SK-N-MC (cell line): ENCODE data around the gene ADA.

Source experiments
- EZH2 ChIP-seq: fragments of 200-600 bp; sonication (generic); IDR thresholded peaks from one replicate; pipeline ENCODE4 v1.6.1; 2017; ENCODE audit warnings: antibody characterized with exemption
- FOXP2 ChIP-seq: optimal IDR thresholded peaks from 2 replicates; pipeline ENCODE3; 2011; ENCODE audit warnings: mild to moderate bottlenecking, moderate library complexity; ENCODE audit not compliant: insufficient read depth; ENCODE audit errors: extremely low read length, control extremely low read depth
- POLR2AphosphoS5 ChIP-seq: IDR thresholded peaks from 2 replicates; pipeline ENCODE4 v1.6.1; 2012; ENCODE audit warnings: mild to moderate bottlenecking, low read depth, low read length, borderline replicate concordance

DNA sequence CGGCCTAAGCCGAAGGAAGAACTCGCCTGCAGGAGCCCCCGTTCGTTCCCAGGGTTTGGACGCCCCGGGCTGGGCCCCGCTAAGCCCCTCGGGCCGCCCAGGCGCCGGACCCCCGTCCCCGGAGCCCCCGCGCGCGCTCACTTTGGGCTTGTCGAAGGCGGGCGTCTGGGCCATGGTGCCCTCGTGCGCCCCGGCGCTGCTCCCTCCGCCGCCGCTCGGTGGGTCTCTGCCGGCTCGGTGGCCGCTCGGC is 140 bp downstream of the ADA start:
- TF ChIP-seq EZH2 (no peak), POLR2AphosphoS5 (peak; percentile 28; the same call in 1 of the 2 replicates), FOXP2 (no peak)
